K562 (cell line): ENCODE results near the gene PAK1IP1. TPM values are rescaled to one million over a fixed set of nuclear protein-coding genes. Genes with fewer than 3 reads are reported as not detected.

Experiments used
- DPF2 ChIP-seq: fragments of 450-650 bp; IDR thresholded peaks from 2 replicates; pipeline ENCODE4 v1.6.1; 2016
- KLF1 ChIP-seq: fragments of 450-650 bp; IDR thresholded peaks from 2 replicates; pipeline ENCODE4 v1.6.1; 2016; ENCODE audit warnings: missing genetic modification characterization, missing compliant biosample characterization
- LARP7 ChIP-seq: fragments of 450-650 bp; IDR thresholded peaks from 2 replicates; pipeline ENCODE4 v1.6.1; 2016
- NFATC3 ChIP-seq: fragments of 450-650 bp; IDR thresholded peaks from 2 replicates; pipeline ENCODE4 v1.6.1; 2017; ENCODE audit warnings: mild to moderate bottlenecking
- NR2C2 ChIP-seq, 2 experiments: fragments of 200-800 bp in 1 of 2; sonication (Bioruptor generic) in 1 of 2; sonication (generic) in 1 of 2; formaldehyde crosslinking in 1 of 2; IDR thresholded peaks; 2 replicates each; pipeline versions ENCODE4 v1.6.1 to v1.8.0; 2016 to 2022; ENCODE audit warnings: mild to moderate bottlenecking in 1 of 2, missing compliant biosample characterization in 1 of 2, missing genetic modification characterization in 1 of 2, missing genetic modification reagents in 1 of 2
- PHF21A ChIP-seq: fragments of 450-650 bp; IDR thresholded peaks from 2 replicates; pipeline ENCODE4 v1.6.1; 2017; ENCODE audit warnings: low read depth, borderline replicate concordance
- PREB ChIP-seq: sonication (generic); formaldehyde crosslinking; IDR thresholded peaks from 2 replicates; pipeline ENCODE4 v1.8.1; 2023; ENCODE audit warnings: mild to moderate bottlenecking, missing genetic modification reagents
- PRMT5 ChIP-seq: sonication (generic); formaldehyde crosslinking; IDR thresholded peaks from 2 replicates; pipeline ENCODE4 v1.5.0; 2020; ENCODE audit warnings: missing genetic modification reagents
- TEAD2 ChIP-seq: fragments of 450-650 bp; IDR thresholded peaks from 2 replicates; pipeline ENCODE4 v1.6.1; 2016; ENCODE audit warnings: missing genetic modification characterization, control low read depth, missing compliant biosample characterization
- ZNF57 ChIP-seq: fragments of 450-650 bp; formaldehyde crosslinking; IDR thresholded peaks from 2 replicates; pipeline ENCODE4 v1.4.0; 2020; ENCODE audit warnings: mild to moderate bottlenecking, moderate library complexity
- polyA plus RNA-seq, 8 experiments: library from polyadenylated mRNA; depleted of rRNA in 4 of 8; stranded (reverse) in 5 of 8; unstranded in 3 of 8; fragments of >200 nt; fragmentation: Nextera tagmentation in 2 of 8; fragmentation: Illumina TruSeq in 1 of 8; extraction: Ambion mirVana in 2 of 8; extraction: Trizol in 1 of 8; gene quantifications; 2 replicates each; pipeline versions ENCODE4 v1.2.1 to v1.2.3, GENCODE V29; 2011 to 2014; ENCODE audit warnings: inconsistent platforms in 1 of 8, missing spikeins in 1 of 8
- total RNA-seq, 7 experiments: library from RNA; depleted of rRNA in 6 of 7; stranded (reverse); fragments of >200 nt in 6 of 7; fragmentation: Illumina TruSeq in 2 of 7; extraction: Trizol in 2 of 7; gene quantifications; 2 replicates each; pipeline versions ENCODE4 v1.2.1 to v1.2.3, GENCODE V29; 2011 to 2021; ENCODE audit warnings: low replicate concordance in 1 of 7
- TF ChIP-seq, protein P1 (sequence below): fragments of 250-450 bp; sonication (Bioruptor Pico); IDR thresholded peaks from 2 replicates; pipeline ENCODE4 v1.4.0; 2020
- TF ChIP-seq, protein P2 (sequence below): fragments of 250-450 bp; sonication (Bioruptor Pico); IDR thresholded peaks from 2 replicates; pipeline ENCODE4 v1.9.0; 2021; ENCODE audit warnings: mild to moderate bottlenecking, inconsistent platforms
- TF ChIP-seq, protein P3 (sequence below), 2 experiments: fragments of 150-350 bp in 1 of 2; IDR thresholded peaks; 2 replicates each; pipeline ENCODE4 v1.6.1; 2012 to 2016; ENCODE audit warnings: low read depth in 2 of 2, low read length in 2 of 2, mild to moderate bottlenecking in 1 of 2, moderate library complexity in 1 of 2

PAK1IP1 gene
- total and polyA plus RNA-seq, 9 of the 15 experiments (the other 6 are each of a cell fraction or from before 2014, with no cell fraction given), result 50.0 to 200 (median 87.0) TPM

GRCh38 chr6:10722820-10723566, 28.2 kb downstream of the PAK1IP1 start, which contains the start of gene TMEM14C (continued):
- TF ChIP-seq, protein P1, sequence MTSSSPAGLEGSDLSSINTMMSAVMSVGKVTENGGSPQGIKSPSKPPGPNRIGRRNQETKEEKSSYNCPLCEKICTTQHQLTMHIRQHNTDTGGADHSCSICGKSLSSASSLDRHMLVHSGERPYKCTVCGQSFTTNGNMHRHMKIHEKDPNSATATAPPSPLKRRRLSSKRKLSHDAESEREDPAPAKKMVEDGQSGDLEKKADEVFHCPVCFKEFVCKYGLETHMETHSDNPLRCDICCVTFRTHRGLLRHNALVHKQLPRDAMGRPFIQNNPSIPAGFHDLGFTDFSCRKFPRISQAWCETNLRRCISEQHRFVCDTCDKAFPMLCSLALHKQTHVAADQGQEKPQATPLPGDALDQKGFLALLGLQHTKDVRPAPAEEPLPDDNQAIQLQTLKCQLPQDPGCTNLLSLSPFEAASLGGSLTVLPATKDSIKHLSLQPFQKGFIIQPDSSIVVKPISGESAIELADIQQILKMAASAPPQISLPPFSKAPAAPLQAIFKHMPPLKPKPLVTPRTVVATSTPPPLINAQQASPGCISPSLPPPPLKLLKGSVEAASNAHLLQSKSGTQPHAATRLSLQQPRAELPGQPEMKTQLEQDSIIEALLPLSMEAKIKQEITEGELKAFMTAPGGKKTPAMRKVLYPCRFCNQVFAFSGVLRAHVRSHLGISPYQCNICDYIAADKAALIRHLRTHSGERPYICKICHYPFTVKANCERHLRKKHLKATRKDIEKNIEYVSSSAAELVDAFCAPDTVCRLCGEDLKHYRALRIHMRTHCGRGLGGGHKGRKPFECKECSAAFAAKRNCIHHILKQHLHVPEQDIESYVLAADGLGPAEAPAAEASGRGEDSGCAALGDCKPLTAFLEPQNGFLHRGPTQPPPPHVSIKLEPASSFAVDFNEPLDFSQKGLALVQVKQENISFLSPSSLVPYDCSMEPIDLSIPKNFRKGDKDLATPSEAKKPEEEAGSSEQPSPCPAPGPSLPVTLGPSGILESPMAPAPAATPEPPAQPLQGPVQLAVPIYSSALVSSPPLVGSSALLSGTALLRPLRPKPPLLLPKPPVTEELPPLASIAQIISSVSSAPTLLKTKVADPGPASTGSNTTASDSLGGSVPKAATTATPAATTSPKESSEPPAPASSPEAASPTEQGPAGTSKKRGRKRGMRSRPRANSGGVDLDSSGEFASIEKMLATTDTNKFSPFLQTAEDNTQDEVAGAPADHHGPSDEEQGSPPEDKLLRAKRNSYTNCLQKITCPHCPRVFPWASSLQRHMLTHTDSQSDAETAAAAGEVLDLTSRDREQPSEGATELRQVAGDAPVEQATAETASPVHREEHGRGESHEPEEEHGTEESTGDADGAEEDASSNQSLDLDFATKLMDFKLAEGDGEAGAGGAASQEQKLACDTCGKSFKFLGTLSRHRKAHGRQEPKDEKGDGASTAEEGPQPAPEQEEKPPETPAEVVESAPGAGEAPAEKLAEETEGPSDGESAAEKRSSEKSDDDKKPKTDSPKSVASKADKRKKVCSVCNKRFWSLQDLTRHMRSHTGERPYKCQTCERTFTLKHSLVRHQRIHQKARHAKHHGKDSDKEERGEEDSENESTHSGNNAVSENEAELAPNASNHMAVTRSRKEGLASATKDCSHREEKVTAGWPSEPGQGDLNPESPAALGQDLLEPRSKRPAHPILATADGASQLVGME, result no peak
- TF ChIP-seq LARP7 (no peak), DPF2 (peak; percentile 51; the same call in 1 of the 2 replicates), NR2C2 (CRISPR knock-in tag; IDR thresholded peaks at IDR 0.05) (no peak), NR2C2 (tag; IDR thresholded peaks at IDR 0.05) (peak; percentile 10; the same call in 1 of the 2 replicates), ZNF57 (CRISPR knock-in tag) (no peak), NFATC3 (no peak), PRMT5 (CRISPR knock-in tag) (no peak), TEAD2 (tag) (no peak), KLF1 (0 out of 2 replicates have a peak, but pooled peaks have one; percentile 33), PHF21A (no peak), PREB (CRISPR knock-in tag) (no peak)
- TF ChIP-seq, protein P2, sequence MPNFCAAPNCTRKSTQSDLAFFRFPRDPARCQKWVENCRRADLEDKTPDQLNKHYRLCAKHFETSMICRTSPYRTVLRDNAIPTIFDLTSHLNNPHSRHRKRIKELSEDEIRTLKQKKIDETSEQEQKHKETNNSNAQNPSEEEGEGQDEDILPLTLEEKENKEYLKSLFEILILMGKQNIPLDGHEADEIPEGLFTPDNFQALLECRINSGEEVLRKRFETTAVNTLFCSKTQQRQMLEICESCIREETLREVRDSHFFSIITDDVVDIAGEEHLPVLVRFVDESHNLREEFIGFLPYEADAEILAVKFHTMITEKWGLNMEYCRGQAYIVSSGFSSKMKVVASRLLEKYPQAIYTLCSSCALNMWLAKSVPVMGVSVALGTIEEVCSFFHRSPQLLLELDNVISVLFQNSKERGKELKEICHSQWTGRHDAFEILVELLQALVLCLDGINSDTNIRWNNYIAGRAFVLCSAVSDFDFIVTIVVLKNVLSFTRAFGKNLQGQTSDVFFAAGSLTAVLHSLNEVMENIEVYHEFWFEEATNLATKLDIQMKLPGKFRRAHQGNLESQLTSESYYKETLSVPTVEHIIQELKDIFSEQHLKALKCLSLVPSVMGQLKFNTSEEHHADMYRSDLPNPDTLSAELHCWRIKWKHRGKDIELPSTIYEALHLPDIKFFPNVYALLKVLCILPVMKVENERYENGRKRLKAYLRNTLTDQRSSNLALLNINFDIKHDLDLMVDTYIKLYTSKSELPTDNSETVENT (CRISPR knock-in tag), result peak; percentile 65; the same call in 1 of the 2 replicates
- TF ChIP-seq, protein P3, sequence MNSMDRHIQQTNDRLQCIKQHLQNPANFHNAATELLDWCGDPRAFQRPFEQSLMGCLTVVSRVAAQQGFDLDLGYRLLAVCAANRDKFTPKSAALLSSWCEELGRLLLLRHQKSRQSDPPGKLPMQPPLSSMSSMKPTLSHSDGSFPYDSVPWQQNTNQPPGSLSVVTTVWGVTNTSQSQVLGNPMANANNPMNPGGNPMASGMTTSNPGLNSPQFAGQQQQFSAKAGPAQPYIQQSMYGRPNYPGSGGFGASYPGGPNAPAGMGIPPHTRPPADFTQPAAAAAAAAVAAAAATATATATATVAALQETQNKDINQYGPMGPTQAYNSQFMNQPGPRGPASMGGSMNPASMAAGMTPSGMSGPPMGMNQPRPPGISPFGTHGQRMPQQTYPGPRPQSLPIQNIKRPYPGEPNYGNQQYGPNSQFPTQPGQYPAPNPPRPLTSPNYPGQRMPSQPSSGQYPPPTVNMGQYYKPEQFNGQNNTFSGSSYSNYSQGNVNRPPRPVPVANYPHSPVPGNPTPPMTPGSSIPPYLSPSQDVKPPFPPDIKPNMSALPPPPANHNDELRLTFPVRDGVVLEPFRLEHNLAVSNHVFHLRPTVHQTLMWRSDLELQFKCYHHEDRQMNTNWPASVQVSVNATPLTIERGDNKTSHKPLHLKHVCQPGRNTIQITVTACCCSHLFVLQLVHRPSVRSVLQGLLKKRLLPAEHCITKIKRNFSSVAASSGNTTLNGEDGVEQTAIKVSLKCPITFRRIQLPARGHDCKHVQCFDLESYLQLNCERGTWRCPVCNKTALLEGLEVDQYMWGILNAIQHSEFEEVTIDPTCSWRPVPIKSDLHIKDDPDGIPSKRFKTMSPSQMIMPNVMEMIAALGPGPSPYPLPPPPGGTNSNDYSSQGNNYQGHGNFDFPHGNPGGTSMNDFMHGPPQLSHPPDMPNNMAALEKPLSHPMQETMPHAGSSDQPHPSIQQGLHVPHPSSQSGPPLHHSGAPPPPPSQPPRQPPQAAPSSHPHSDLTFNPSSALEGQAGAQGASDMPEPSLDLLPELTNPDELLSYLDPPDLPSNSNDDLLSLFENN (IDR thresholded peaks at IDR 0.05; ENCODE audit: low read depth in 2 of 2, low read length in 2 of 2), result peak in 1 of 2 experiments; percentile 59; a peak in 1 of 4 replicates
